Myocyte (in vitro differentiated cells): ENCODE measurements around the gene MGAT2. TPM values are rescaled to one million over a fixed set of nuclear protein-coding genes. Genes with fewer than 3 reads are reported as not detected.
A peak's percentile ranks its signal among the peaks of the same experiment; 100 is the strongest.
"Not testable (repeated sequence)": the region's sequence is repeated elsewhere in the genome, so short reads cannot be mapped to it uniquely, and the experiment has no call there.

Experiments
- DNase-seq: peaks from one replicate; pipeline ENCODE4 v3.0.0-alpha.2; 2012; ENCODE audit warnings: low read depth
- total RNA-seq: library from RNA; depleted of rRNA; stranded (reverse); fragments of >200 nt; gene quantifications from 2 replicates; pipeline ENCODE4 v1.2.3, GENCODE V29; 2014

Gene MGAT2
- total RNA-seq, 1 donor from 2014 or later = 69.9 TPM

GRCh38 chr14:49612251-49612650 lies 8.3 kb upstream of the MGAT2 start:
- no peak for DNase-seq

GRCh38 chr14:49612671-49613070 lies 7.9 kb upstream of the MGAT2 start:
- no peak for DNase-seq

- no peak for DNase-seq
These were observed 6.4 kb upstream of the MGAT2 start for GRCh38 chr14:49614196-49614595.

GRCh38 chr14:49615776-49616175 lies 4.8 kb upstream of the MGAT2 start:
- DNase-seq = no peak

GRCh38 chr14:49617852-49618519 lies 2.6 kb upstream of the MGAT2 start:
- no peak for DNase-seq

GRCh38 chr14:49619273-49619672 lies 1.3 kb upstream of the MGAT2 start:
- DNase-seq = not testable (repeated sequence)

GRCh38 chr14:49619730-49620129 lies 869 bp upstream of the MGAT2 start:
- DNase-seq = no peak

- peak; percentile 81 for DNase-seq
These were observed 699 bp downstream of the MGAT2 start for GRCh38 chr14:49621114-49621881.

- DNase-seq = no peak
These were observed 1.5 kb downstream of the MGAT2 start for GRCh38 chr14:49622022-49622607.

- DNase-seq = no peak
These were observed 2.8 kb downstream of the MGAT2 start for GRCh38 chr14:49623387-49623786.

- DNase-seq = no peak
These were observed 3.6 kb downstream of the MGAT2 start for GRCh38 chr14:49623941-49624839.

- peak; percentile 95 for DNase-seq
These were observed 13.3 kb downstream of the MGAT2 start for GRCh38 chr14:49633640-49634546.

- peak; percentile 76 for DNase-seq
These were observed 14.1 kb downstream of the MGAT2 start, which contains the start of gene DNAAF2 for GRCh38 chr14:49634547-49635334. DNAAF2 (minus strand) TSS chr14:49635244; CDS start chr14:49635149, 95 bp downstream.

- DNase-seq = no peak
These were observed 16.3 kb downstream of the MGAT2 start for GRCh38 chr14:49636866-49637265.

- no peak for DNase-seq
These were observed 17.0 kb downstream of the MGAT2 start for GRCh38 chr14:49637534-49638078.

- DNase-seq = no peak
These were observed 20.2 kb downstream of the MGAT2 start for GRCh38 chr14:49640540-49641417.

GRCh38 chr14:49641697-49642129 lies 21.1 kb downstream of the MGAT2 start:
- DNase-seq = peak; percentile 35

- no peak for DNase-seq
These were observed 21.6 kb downstream of the MGAT2 start for GRCh38 chr14:49642163-49642562.
